IMR-90 (cell line): Measurements from ENCODE around the gene DYRK3. TPM values are rescaled to one million over a fixed set of nuclear protein-coding genes. Genes with fewer than 3 reads are reported as not detected.

ENCODE experiments used
- ATAC-seq: fragments of 200-7000 bp; cut with Tn5 transposase; 2 replicates; pipeline ENCODE4 v1.9.1; 2020; ENCODE audit warnings: low read depth, mild to moderate bottlenecking, moderate library complexity
- BruUV-seq: library from RNA; stranded (reverse); fragments of 400-500 nt; replicated peaks from 2 replicates; lab custom pipeline; 2021; lab: Mats Ljungman, UMichigan
- CTCF ChIA-PET: fragments of 300-600 bp; formaldehyde crosslinking; extraction: SDS; loops from one replicate; lab custom pipeline; 2021; ENCODE audit warnings: antibody characterized with exemption; lab: Yijun Ruan, JAX
- POLR2A ChIA-PET: fragments of 300-600 bp; sonication (Branson Sonifier 250); formaldehyde crosslinking; loops from one replicate; lab custom pipeline; 2022; ENCODE audit warnings: antibody characterized with exemption; ENCODE audit not compliant: unreplicated experiment; lab: Charles Lee
- DNase-seq: peaks from one replicate; pipeline ENCODE4 v3.0.0; 2013
- H2AFZ ChIP-seq: replicated peaks from 2 replicates; pipeline ENCODE3; 2013; ENCODE audit warnings: low read length, mild to moderate bottlenecking; ENCODE audit not compliant: poor library complexity
- H2AK5ac ChIP-seq: 2 replicates; pipeline ENCODE4 v1.6.1; 2013; ENCODE audit warnings: low read depth, low read length, inconsistent platforms
- H2AK9ac ChIP-seq: replicated peaks from 2 replicates; pipeline ENCODE3; 2013; ENCODE audit warnings: mild to moderate bottlenecking, low read depth, low read length, moderate library complexity; ENCODE audit not compliant: poor library complexity
- H2BK120ac ChIP-seq: 2 replicates; pipeline ENCODE4 v1.6.1; 2013; ENCODE audit warnings: low read depth, low read length, inconsistent platforms
- H2BK15ac ChIP-seq: 3 replicates; pipeline ENCODE4 v1.6.1; 2013; ENCODE audit warnings: low read depth, low read length, inconsistent platforms
- H2BK20ac ChIP-seq: 2 replicates; pipeline ENCODE4 v1.6.1; 2013; ENCODE audit warnings: low read depth, mild to moderate bottlenecking, inconsistent platforms, low read length, moderate library complexity
- H2BK5ac ChIP-seq: 2 replicates; pipeline ENCODE4 v1.6.1; 2013; ENCODE audit warnings: mild to moderate bottlenecking, low read depth, low read length, inconsistent platforms; ENCODE audit not compliant: poor library complexity, severe bottlenecking
- H3K14ac ChIP-seq: replicated peaks from 2 replicates; pipeline ENCODE4 v1.6.1; 2013; ENCODE audit warnings: low read depth, low read length, inconsistent platforms
- H3K18ac ChIP-seq: 2 replicates; pipeline ENCODE4 v1.6.1; 2013; ENCODE audit warnings: low read depth, low read length, control low read depth
- H3K23ac ChIP-seq: 2 replicates; pipeline ENCODE4 v1.6.1; 2013; ENCODE audit warnings: low read depth, low read length, inconsistent platforms
- H3K27ac ChIP-seq: 2 replicates; pipeline ENCODE4 v1.5.1; 2013; ENCODE audit warnings: mild to moderate bottlenecking, control low read depth, low read length; ENCODE audit not compliant: insufficient read depth
- H3K27me3 ChIP-seq: 2 replicates; pipeline ENCODE4 v1.6.1; 2013; ENCODE audit warnings: low read length; ENCODE audit not compliant: control insufficient read depth, insufficient read depth
- H3K36me3 ChIP-seq: 2 replicates; pipeline ENCODE4 v1.6.1; 2013; ENCODE audit warnings: low read length, mixed read lengths; ENCODE audit not compliant: control insufficient read depth, insufficient read depth
- H3K4ac ChIP-seq: 2 replicates; pipeline ENCODE4 v1.6.1; 2013; ENCODE audit warnings: low read depth, low read length, inconsistent platforms
- H3K4me1 ChIP-seq: 2 replicates; pipeline ENCODE4 v1.6.1; 2013; ENCODE audit warnings: low read length, mixed read lengths; ENCODE audit not compliant: control insufficient read depth, insufficient read depth
- H3K4me2 ChIP-seq: 2 replicates; pipeline ENCODE4 v1.6.1; 2013; ENCODE audit warnings: low read depth, mild to moderate bottlenecking, control low read depth, low read length, moderate library complexity
- H3K4me3 ChIP-seq: 2 replicates; pipeline ENCODE4 v1.5.1; 2013; ENCODE audit warnings: low read depth, mild to moderate bottlenecking, control low read depth, low read length, moderate library complexity; ENCODE audit not compliant: insufficient read depth
- H3K56ac ChIP-seq: 2 replicates; pipeline ENCODE4 v1.6.1; 2013; ENCODE audit warnings: low read length, inconsistent platforms; ENCODE audit not compliant: insufficient read depth; ENCODE audit errors: extremely low read depth
- H3K79me1 ChIP-seq, 2 experiments: 2 replicates each; pipeline ENCODE4 v1.6.1; 2013; ENCODE audit warnings: low read length in 2 of 2, inconsistent platforms in 1 of 2, low read depth in 1 of 2
- H3K9ac ChIP-seq: 2 replicates; pipeline ENCODE4 v1.6.1; 2013; ENCODE audit warnings: low read depth, low read length, control low read depth
- H3K9me1 ChIP-seq: 2 replicates; pipeline ENCODE4 v1.6.1; 2013; ENCODE audit warnings: low read length, inconsistent platforms; ENCODE audit not compliant: insufficient read depth
- H3K9me3 ChIP-seq: 2 replicates; pipeline ENCODE4 v1.6.1; 2013; ENCODE audit warnings: low read length; ENCODE audit not compliant: control insufficient read depth, insufficient read depth
- H4K20me1 ChIP-seq: 2 replicates; pipeline ENCODE4 v1.6.1; 2013; ENCODE audit warnings: low read length, inconsistent platforms; ENCODE audit not compliant: insufficient read depth
- H4K5ac ChIP-seq: 2 replicates; pipeline ENCODE4 v1.6.1; 2013; ENCODE audit warnings: mild to moderate bottlenecking, low read depth, low read length, control low read depth
- H4K8ac ChIP-seq, 2 experiments: 2 replicates each; pipeline ENCODE4 v1.6.1; 2013; ENCODE audit warnings: low read depth in 2 of 2, low read length in 2 of 2, control low read depth in 1 of 2, inconsistent platforms in 1 of 2
- H4K91ac ChIP-seq: 2 replicates; pipeline ENCODE4 v1.6.1; 2013; ENCODE audit warnings: low read depth, low read length, inconsistent platforms; ENCODE audit not compliant: insufficient read depth
- BHLHE40 ChIP-seq: fragments of 150-350 bp; IDR thresholded peaks from 2 replicates; pipeline ENCODE4 v1.6.1; 2016; ENCODE audit warnings: mild to moderate bottlenecking, low read depth, low read length
- CEBPB ChIP-seq: IDR thresholded peaks from 2 replicates; pipeline ENCODE4 v1.6.1; 2012; ENCODE audit warnings: low read depth, low read length, improper control_type of control experiment
- CHD1 ChIP-seq: IDR thresholded peaks from 2 replicates; pipeline ENCODE4 v1.6.1; 2012; ENCODE audit warnings: low read depth, low read length, improper control_type of control experiment
- FOS ChIP-seq: fragments of 150-350 bp; IDR thresholded peaks from 2 replicates; pipeline ENCODE4 v1.6.1; 2016; ENCODE audit warnings: low read depth, low read length
- MAFK ChIP-seq: IDR thresholded peaks from 2 replicates; pipeline ENCODE4 v1.6.1; 2012; ENCODE audit warnings: low read depth, low read length, improper control_type of control experiment
- MAZ ChIP-seq: IDR thresholded peaks from 2 replicates; pipeline ENCODE4 v1.6.1; 2012; ENCODE audit warnings: low read depth, mild to moderate bottlenecking, low read length, improper control_type of control experiment, moderate library complexity, borderline replicate concordance
- MXI1 ChIP-seq: IDR thresholded peaks from 2 replicates; pipeline ENCODE4 v1.6.1; 2012; ENCODE audit warnings: low read depth, mild to moderate bottlenecking, low read length, moderate library complexity, borderline replicate concordance
- NFE2L2 ChIP-seq: fragments of 150-350 bp; IDR thresholded peaks from 2 replicates; pipeline ENCODE4 v1.6.1; 2016; ENCODE audit warnings: low read depth, mild to moderate bottlenecking, low read length
- POLR2A ChIP-seq: IDR thresholded peaks from 2 replicates; pipeline ENCODE4 v1.6.1; 2012; ENCODE audit warnings: mild to moderate bottlenecking, low read depth, low read length
- RAD21 ChIP-seq: IDR thresholded peaks from 2 replicates; pipeline ENCODE4 v1.6.1; 2012; ENCODE audit warnings: low read length, improper control_type of control experiment
- RCOR1 ChIP-seq: IDR thresholded peaks from 2 replicates; pipeline ENCODE4 v1.6.1; 2012; ENCODE audit warnings: mild to moderate bottlenecking, low read length, improper control_type of control experiment; ENCODE audit not compliant: insufficient replicate concordance
- RFX5 ChIP-seq: IDR thresholded peaks from 2 replicates; pipeline ENCODE4 v1.8.0; 2012; ENCODE audit warnings: low read depth, mild to moderate bottlenecking, low read length, moderate library complexity
- SMC3 ChIP-seq: fragments of 150-350 bp; IDR thresholded peaks from 2 replicates; pipeline ENCODE4 v1.6.1; 2016; ENCODE audit warnings: low read depth, mild to moderate bottlenecking, antibody characterized with exemption, low read length, moderate library complexity
- WGBS, 2 experiments: methylation state at CpG; one replicate each; pipeline versions ENCODE4 v1.1.5 to v1.1.7; 2013; ENCODE audit warnings: missing lambda C conversion rate in 2 of 2; ENCODE audit not compliant: insufficient read length in 1 of 2; ENCODE audit errors: extremely low coverage in 2 of 2; 5-methylcytosine and 5-hydroxymethylcytosine counted together
- dilution Hi-C: fragments of 300-500 bp; cut with HindIII; formaldehyde crosslinking; loops from one replicate; pipeline ENCODE4 v1.14.3; 2018; ENCODE audit warnings: low sequenced_read_pairs; ENCODE audit not compliant: unreplicated experiment
- in situ Hi-C: fragments of 300-500 bp; cut with MboI; formaldehyde crosslinking; loops from 3 replicates; pipeline ENCODE4 v1.14.3; 2019; ENCODE audit warnings: low sequenced_read_pairs, inconsistent platforms, mixed read lengths
- intact Hi-C: fragments of 100-400 bp; cut with micrococcal nuclease; formaldehyde crosslinking; loops from 2 replicates; pipeline ENCODE4 v1.10.0; 2022
- polyA plus RNA-seq, 3 experiments: library from polyadenylated mRNA; depleted of rRNA; stranded (reverse); fragments of >200 nt; gene quantifications; 2 replicates each; pipeline ENCODE4 v1.2.3, GENCODE V29; 2012; ENCODE audit warnings: low replicate concordance in 1 of 3
- total RNA-seq: library from RNA; depleted of rRNA; stranded (reverse); fragments of >200 nt; gene quantifications from 2 replicates; pipeline ENCODE4 v1.2.3, GENCODE V29; 2012
- TF ChIP-seq, protein P1 (sequence below): fragments of 150-350 bp; IDR thresholded peaks from 2 replicates; pipeline ENCODE4 v1.6.1; 2016; ENCODE audit warnings: low read depth, mild to moderate bottlenecking, low read length, moderate library complexity, borderline replicate concordance
- TF ChIP-seq, protein P2 (sequence below): fragments of 150-350 bp; IDR thresholded peaks from 2 replicates; pipeline ENCODE4 v1.6.1; 2017; ENCODE audit warnings: mild to moderate bottlenecking, antibody characterized with exemption, low read length, low read depth

Gene DYRK3
- total and polyA plus RNA-seq, 2 of the 4 experiments (the other 2 are of a cell fraction), result 5.5 to 22.0 TPM

DNA sequence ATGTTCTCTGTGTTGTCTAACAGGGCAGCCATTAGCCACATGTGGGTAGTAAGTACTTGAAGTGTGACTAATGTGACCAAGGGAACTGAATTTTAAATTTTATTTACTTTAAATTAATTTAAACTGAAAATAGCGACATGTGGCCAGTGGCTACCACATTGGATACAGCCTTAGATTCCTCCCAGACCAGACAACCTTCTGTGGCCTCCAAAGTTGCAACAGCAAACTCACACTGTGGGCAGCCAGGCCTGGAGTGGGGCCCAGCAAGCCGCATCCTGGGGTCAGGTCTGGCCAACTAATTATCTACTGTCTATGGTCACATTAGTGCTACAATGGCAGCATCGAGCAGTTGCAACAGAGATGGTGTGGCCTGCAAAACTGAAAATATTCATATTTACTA lies 34.8 kb upstream of the DYRK3 start:
- no peak overlapping the region for H3K27ac ChIP-seq
- no peak overlapping the region for H2AK9ac ChIP-seq
- H3K9ac ChIP-seq, result no peak overlapping the region
- intact Hi-C loops, result no loop called here
- H3K4ac ChIP-seq, result no peak overlapping the region
- TF ChIP-seq BHLHE40 (no peak), MAZ (no peak), CEBPB (no peak), RAD21 (no peak), RCOR1 (no peak), RFX5 (no peak), SMC3 (no peak), FOS (no peak), MXI1 (no peak), NFE2L2 (no peak), POLR2A (no peak), CHD1 (no peak), MAFK (no peak)
- TF ChIP-seq, protein P1, sequence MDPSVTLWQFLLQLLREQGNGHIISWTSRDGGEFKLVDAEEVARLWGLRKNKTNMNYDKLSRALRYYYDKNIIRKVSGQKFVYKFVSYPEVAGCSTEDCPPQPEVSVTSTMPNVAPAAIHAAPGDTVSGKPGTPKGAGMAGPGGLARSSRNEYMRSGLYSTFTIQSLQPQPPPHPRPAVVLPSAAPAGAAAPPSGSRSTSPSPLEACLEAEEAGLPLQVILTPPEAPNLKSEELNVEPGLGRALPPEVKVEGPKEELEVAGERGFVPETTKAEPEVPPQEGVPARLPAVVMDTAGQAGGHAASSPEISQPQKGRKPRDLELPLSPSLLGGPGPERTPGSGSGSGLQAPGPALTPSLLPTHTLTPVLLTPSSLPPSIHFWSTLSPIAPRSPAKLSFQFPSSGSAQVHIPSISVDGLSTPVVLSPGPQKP, result no peak
- TF ChIP-seq, protein P2, sequence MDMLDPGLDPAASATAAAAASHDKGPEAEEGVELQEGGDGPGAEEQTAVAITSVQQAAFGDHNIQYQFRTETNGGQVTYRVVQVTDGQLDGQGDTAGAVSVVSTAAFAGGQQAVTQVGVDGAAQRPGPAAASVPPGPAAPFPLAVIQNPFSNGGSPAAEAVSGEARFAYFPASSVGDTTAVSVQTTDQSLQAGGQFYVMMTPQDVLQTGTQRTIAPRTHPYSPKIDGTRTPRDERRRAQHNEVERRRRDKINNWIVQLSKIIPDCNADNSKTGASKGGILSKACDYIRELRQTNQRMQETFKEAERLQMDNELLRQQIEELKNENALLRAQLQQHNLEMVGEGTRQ, result no peak
- H4K91ac ChIP-seq, result no peak overlapping the region
- no peak overlapping the region for H2BK5ac ChIP-seq
- H3K79me1 ChIP-seq, result no peaks in the 10 kb centered on the region
- CTCF ChIA-PET, result no interaction called here
- peak overlapping the region; percentile 8 for H2AFZ ChIP-seq
- POLR2A ChIA-PET, result no interaction called here
- no peak overlapping the region for H4K5ac ChIP-seq
- no peaks in the 10 kb centered on the region for H3K9me3 ChIP-seq
- in situ Hi-C loops, result no loop called here
- H3K4me2 ChIP-seq, result no peak overlapping the region
- H3K56ac ChIP-seq, result no peak overlapping the region
- no peaks in the 10 kb centered on the region for H3K4me1 ChIP-seq
- H3K9me1 ChIP-seq, result no peaks in the 10 kb centered on the region
- no peak overlapping the region for H2BK15ac ChIP-seq
- no peak for ATAC-seq
- no CpG with 5 or more reads among the region's 3 CpGs for WGBS, 2 experiments
- H4K8ac ChIP-seq, result no peak overlapping the region
- no peaks in the 10 kb centered on the region for H4K20me1 ChIP-seq
- no peak for DNase-seq
- no peak overlapping the region for H3K14ac ChIP-seq
- no peak overlapping the region for H3K18ac ChIP-seq
- BruUV-seq, result no TSS peak
- H2AK5ac ChIP-seq, result no peak overlapping the region
- no peak overlapping the region for H2BK20ac ChIP-seq
- H3K27me3 ChIP-seq, result no peaks in the 10 kb centered on the region
- no peak overlapping the region for H3K4me3 ChIP-seq
- dilution Hi-C loops, result no loop called here
- peaks cover 47% of the 10 kb centered on the region for H3K36me3 ChIP-seq
- H2BK120ac ChIP-seq, result no peak overlapping the region
- no peak overlapping the region for H3K23ac ChIP-seq
